Natural killer cell (primary cell): ENCODE measurements around the gene CDH2. TPM values are rescaled to one million over a fixed set of nuclear protein-coding genes. Genes with fewer than 3 reads are reported as not detected.

ENCODE experiments used
- ATAC-seq, 3 donors: fragments of 150-1000 bp in 2 of 3; fragments of 200-7000 bp in 1 of 3; cut with Tn5 transposase; 1 replicate in 1 of 3; 2 replicates in 2 of 3; pipeline ENCODE4 v1.10.0; 2021; ENCODE audit warnings: mild to moderate bottlenecking in 2 of 3, moderate library complexity in 2 of 3
- DNase-seq, 2 donors: peaks; one replicate each; pipeline versions ENCODE4 v3.0.0 to v3.0.0-alpha.2; 2013 to 2021; ENCODE audit warnings: mixed read lengths in 1 of 2
- H3K27ac ChIP-seq: one replicate; pipeline ENCODE4 v1.5.1; 2013; ENCODE audit warnings: mild to moderate bottlenecking, low read length
- H3K27me3 ChIP-seq: one replicate; pipeline ENCODE4 v1.6.1; 2013; ENCODE audit warnings: low read length; ENCODE audit not compliant: control insufficient read depth, insufficient read depth
- H3K36me3 ChIP-seq: one replicate; pipeline ENCODE4 v1.6.1; 2013; ENCODE audit warnings: low read length; ENCODE audit not compliant: control insufficient read depth, insufficient read depth
- H3K4me1 ChIP-seq: one replicate; pipeline ENCODE4 v1.6.1; 2013; ENCODE audit warnings: low read length; ENCODE audit not compliant: control insufficient read depth, insufficient read depth
- H3K4me3 ChIP-seq: one replicate; pipeline ENCODE4 v1.5.1; 2013; ENCODE audit warnings: low read length
- H3K9me3 ChIP-seq: one replicate; pipeline ENCODE4 v1.6.1; 2013; ENCODE audit warnings: low read length; ENCODE audit not compliant: control insufficient read depth, insufficient read depth
- H3K27ac Mint-ChIP-seq, 2 donors: one replicate each; pipeline ENCODE4 v1.8.0; 2022; ENCODE audit warnings: mild to moderate bottlenecking in 2 of 2, mixed read lengths in 2 of 2, moderate library complexity in 1 of 2
- H3K27me3 Mint-ChIP-seq, 2 donors: one replicate each; pipeline ENCODE4 v1.8.0; 2022; ENCODE audit warnings: low read depth in 2 of 2, mixed read lengths in 2 of 2
- H3K36me3 Mint-ChIP-seq: one replicate; pipeline ENCODE4 v1.8.0; 2022; ENCODE audit warnings: mixed read lengths
- H3K4me1 Mint-ChIP-seq, 2 donors: one replicate each; pipeline ENCODE4 v1.8.0; 2022; ENCODE audit warnings: mixed read lengths in 2 of 2
- H3K4me3 Mint-ChIP-seq: one replicate; pipeline ENCODE4 v1.8.0; 2022; ENCODE audit warnings: mild to moderate bottlenecking, moderate library complexity, mixed read lengths
- H3K9me3 Mint-ChIP-seq, 2 donors: one replicate each; pipeline ENCODE4 v1.8.0; 2022; ENCODE audit warnings: mixed read lengths in 2 of 2
- WGBS: methylation state at CpG from one replicate; pipeline ENCODE4 v1.1.7; 2013; ENCODE audit warnings: missing lambda C conversion rate; ENCODE audit not compliant: insufficient coverage; 5-methylcytosine and 5-hydroxymethylcytosine counted together
- intact Hi-C: fragments of 100-400 bp; cut with micrococcal nuclease; formaldehyde crosslinking; loops from one replicate; pipeline ENCODE4 v1.14.2; 2022
- total RNA-seq, 4 donors: library from RNA; stranded (reverse); fragments of 120-200 nt in 1 of 4; gene quantifications; one replicate each; pipeline versions ENCODE4 v1.2.3 to v1.2.4, GENCODE V29; 2013 to 2022
- TF ChIP-seq, protein P1 (sequence below): fragments of 200-600 bp; IDR thresholded peaks from one replicate; pipeline ENCODE4 v1.8.0; 2022; ENCODE audit warnings: antibody characterized with exemption

CDH2 gene
- total RNA-seq, 3 donors from 2014 or later (not counting 1 experiment from before 2014, with no cell fraction given): 0.09 to 0.35 (median 0.26) TPM

- no peak for ATAC-seq
- no peaks in the 10 kb centered on the region for H3K9me3 ChIP-seq
- no peaks in the 10 kb centered on the region for H3K27me3 Mint-ChIP-seq
- no peaks in the 10 kb centered on the region for H3K36me3 ChIP-seq
- H3K4me3 Mint-ChIP-seq: no peak overlapping the region
- TF ChIP-seq, protein P1, sequence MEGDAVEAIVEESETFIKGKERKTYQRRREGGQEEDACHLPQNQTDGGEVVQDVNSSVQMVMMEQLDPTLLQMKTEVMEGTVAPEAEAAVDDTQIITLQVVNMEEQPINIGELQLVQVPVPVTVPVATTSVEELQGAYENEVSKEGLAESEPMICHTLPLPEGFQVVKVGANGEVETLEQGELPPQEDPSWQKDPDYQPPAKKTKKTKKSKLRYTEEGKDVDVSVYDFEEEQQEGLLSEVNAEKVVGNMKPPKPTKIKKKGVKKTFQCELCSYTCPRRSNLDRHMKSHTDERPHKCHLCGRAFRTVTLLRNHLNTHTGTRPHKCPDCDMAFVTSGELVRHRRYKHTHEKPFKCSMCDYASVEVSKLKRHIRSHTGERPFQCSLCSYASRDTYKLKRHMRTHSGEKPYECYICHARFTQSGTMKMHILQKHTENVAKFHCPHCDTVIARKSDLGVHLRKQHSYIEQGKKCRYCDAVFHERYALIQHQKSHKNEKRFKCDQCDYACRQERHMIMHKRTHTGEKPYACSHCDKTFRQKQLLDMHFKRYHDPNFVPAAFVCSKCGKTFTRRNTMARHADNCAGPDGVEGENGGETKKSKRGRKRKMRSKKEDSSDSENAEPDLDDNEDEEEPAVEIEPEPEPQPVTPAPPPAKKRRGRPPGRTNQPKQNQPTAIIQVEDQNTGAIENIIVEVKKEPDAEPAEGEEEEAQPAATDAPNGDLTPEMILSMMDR: no peak
- H3K4me3 ChIP-seq: no peak overlapping the region
- H3K27ac ChIP-seq: no peak overlapping the region
- no peaks in the 10 kb centered on the region for H3K4me1 ChIP-seq
- no peaks in the 10 kb centered on the region for H3K4me1 Mint-ChIP-seq
- no peak overlapping the region for H3K27ac Mint-ChIP-seq
- no peaks in the 10 kb centered on the region for H3K36me3 Mint-ChIP-seq
- DNase-seq: no peak
- WGBS: 93% methylated on average over 4 of the region's 4 CpGs
- intact Hi-C loops: no loop called here
- no peaks in the 10 kb centered on the region for H3K27me3 ChIP-seq
- no peaks in the 10 kb centered on the region for H3K9me3 Mint-ChIP-seq
Observed at GRCh38 chr18:28044036-28044435, 132.9 kb downstream of the CDH2 start.

GRCh38 chr18:28043631-28044030 lies 133.3 kb downstream of the CDH2 start:
- DNase-seq: no peak
- Mint-ChIP-seq H3K9me3 (no peaks in the 10 kb centered on the region), H3K36me3 (no peaks in the 10 kb centered on the region), H3K4me3 (no peak overlapping the region), H3K4me1 (no peaks in the 10 kb centered on the region), H3K27ac (no peak overlapping the region), H3K27me3 (no peaks in the 10 kb centered on the region)
- Histone ChIP-seq H3K27me3 (no peaks in the 10 kb centered on the region), H3K4me3 (no peak overlapping the region), H3K4me1 (no peaks in the 10 kb centered on the region), H3K9me3 (no peaks in the 10 kb centered on the region), H3K36me3 (no peaks in the 10 kb centered on the region), H3K27ac (no peak overlapping the region)
- TF ChIP-seq, protein P1: no peak
- intact Hi-C loops: no loop called here
- WGBS: 97% methylated on average over 3 of the region's 3 CpGs
- ATAC-seq: no peak

DNA sequence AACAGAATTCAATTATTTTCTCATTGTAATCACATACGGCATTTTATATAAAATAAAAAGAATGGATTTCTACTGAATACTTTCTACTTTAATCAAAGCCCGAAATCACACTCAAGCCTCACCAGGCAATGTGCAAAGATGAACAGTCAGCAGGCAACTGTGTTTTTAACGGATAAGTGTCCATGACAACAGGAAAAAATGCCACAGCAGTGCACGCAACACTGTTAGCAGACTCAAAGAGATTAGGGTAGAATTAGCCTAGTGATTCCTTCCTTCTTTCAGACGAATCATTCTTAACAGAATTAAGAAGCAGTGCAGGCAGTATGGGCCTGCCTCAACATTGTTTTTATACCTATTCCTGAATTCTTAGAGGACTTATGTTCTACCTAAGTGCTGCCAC lies 135.6 kb downstream of the CDH2 start:
- H3K4me3 Mint-ChIP-seq: no peak overlapping the region
- Histone ChIP-seq H3K27me3 (no peaks in the 10 kb centered on the region), H3K9me3 (no peaks in the 10 kb centered on the region), H3K36me3 (no peaks in the 10 kb centered on the region), H3K4me3 (no peak overlapping the region), H3K4me1 (no peaks in the 10 kb centered on the region), H3K27ac (no peak overlapping the region)
- H3K9me3 Mint-ChIP-seq: peaks cover 0 to 3% of the 10 kb centered on the region in 2 donors
- DNase-seq (no peak), ATAC-seq (no peak)
- H3K4me1 Mint-ChIP-seq: no peaks in the 10 kb centered on the region
- intact Hi-C loops: no loop called here
- TF ChIP-seq, protein P1: no peak
- no peaks in the 10 kb centered on the region for H3K27me3 Mint-ChIP-seq
- WGBS: 77% methylated on average over 5 of the region's 5 CpGs
- no peaks in the 10 kb centered on the region for H3K36me3 Mint-ChIP-seq
- no peak overlapping the region for H3K27ac Mint-ChIP-seq

DNA sequence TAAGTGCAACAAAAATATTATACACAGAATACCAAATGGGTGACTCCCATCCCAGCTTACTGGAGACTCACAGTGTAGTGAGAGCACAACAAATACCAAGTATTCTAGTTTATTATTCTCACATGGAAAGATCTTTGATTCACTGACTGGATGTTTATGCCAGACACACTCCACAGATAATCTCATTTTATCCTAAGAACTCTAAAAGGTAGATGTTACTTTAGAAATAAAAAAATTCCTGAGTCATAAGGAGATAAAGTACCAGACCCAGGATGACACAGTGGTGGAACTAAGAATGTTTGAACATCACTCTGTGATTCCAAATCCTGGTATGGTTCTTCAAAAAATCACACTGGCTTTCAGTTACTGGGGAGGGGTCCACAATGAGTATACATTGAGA lies 136.2 kb downstream of the CDH2 start:
- intact Hi-C loops: no loop called here
- TF ChIP-seq, protein P1: no peak
- H3K36me3 ChIP-seq: no peaks in the 10 kb centered on the region
- H3K27ac ChIP-seq: no peak overlapping the region
- ATAC-seq (no peak), DNase-seq (no peak)
- H3K27me3 ChIP-seq: no peaks in the 10 kb centered on the region
- H3K4me3 ChIP-seq: no peak overlapping the region
- Mint-ChIP-seq H3K4me3 (no peak overlapping the region), H3K9me3 (peaks cover 0 to 3% of the 10 kb centered on the region in 2 donors), H3K27me3 (no peaks in the 10 kb centered on the region), H3K27ac (no peak overlapping the region), H3K36me3 (no peaks in the 10 kb centered on the region), H3K4me1 (no peaks in the 10 kb centered on the region)
- no peaks in the 10 kb centered on the region for H3K9me3 ChIP-seq
- no peaks in the 10 kb centered on the region for H3K4me1 ChIP-seq
